OCI-LY7 (cell line): ENCODE results near the gene TARS3. TPM values are rescaled to one million over a fixed set of nuclear protein-coding genes. Genes with fewer than 3 reads are reported as not detected.

Source experiments
- BruUV-seq: library from RNA; stranded (reverse); fragments of 400-500 nt; replicated peaks from 2 replicates; lab custom pipeline; 2021; lab: Mats Ljungman, UMichigan
- CTCF ChIA-PET: fragments of 300-600 bp; sonication (Branson Sonifier 250); formaldehyde crosslinking; loops from one replicate; lab custom pipeline; 2022; ENCODE audit warnings: antibody characterized with exemption; ENCODE audit not compliant: unreplicated experiment; lab: Charles Lee
- POLR2A ChIA-PET: fragments of 300-600 bp; sonication (Branson Sonifier 250); formaldehyde crosslinking; loops from one replicate; lab custom pipeline; 2022; ENCODE audit warnings: antibody characterized with exemption; lab: Charles Lee
- DNase-seq: peaks from one replicate; pipeline ENCODE4 v3.0.0-alpha.2; 2015; ENCODE audit warnings: low spot score
- H2AFZ ChIP-seq: fragments of 200-600 bp; sonication (generic), shearing (Covaris generic); 2 replicates; pipeline ENCODE4 v1.6.1; 2014; ENCODE audit warnings: mild to moderate bottlenecking, antibody characterized with exemption, low read length, moderate library complexity
- H3K27ac ChIP-seq: fragments of 200-600 bp; sonication (generic); 2 replicates; pipeline ENCODE4 v1.5.1; 2014; ENCODE audit warnings: mixed run types, low read depth, mild to moderate bottlenecking, moderate library complexity, low read length, inconsistent platforms; ENCODE audit not compliant: poor library complexity, severe bottlenecking
- H3K36me3 ChIP-seq: fragments of 200-600 bp; sonication (generic); 2 replicates; pipeline ENCODE4 v1.6.1; 2014; ENCODE audit warnings: mild to moderate bottlenecking, antibody characterized with exemption, low read length, moderate library complexity, mixed read lengths; ENCODE audit not compliant: insufficient read depth
- H3K4me1 ChIP-seq: fragments of 200-600 bp; sonication (generic); 2 replicates; pipeline ENCODE4 v1.5.1; 2014; ENCODE audit warnings: mild to moderate bottlenecking, low read length; ENCODE audit not compliant: insufficient read depth, poor library complexity, severe bottlenecking
- H3K4me2 ChIP-seq: fragments of 200-600 bp; sonication (generic); 2 replicates; pipeline ENCODE4 v1.6.1; 2014; ENCODE audit warnings: mild to moderate bottlenecking, low read length
- H3K4me3 ChIP-seq: fragments of 200-600 bp; sonication (generic); 2 replicates; pipeline ENCODE4 v1.5.1; 2014; ENCODE audit warnings: mild to moderate bottlenecking, low read depth, low read length; ENCODE audit not compliant: poor library complexity, severe bottlenecking
- H3K79me2 ChIP-seq: fragments of 200-600 bp; sonication (generic); 2 replicates; pipeline ENCODE4 v1.6.1; 2016; ENCODE audit warnings: low read depth, mild to moderate bottlenecking, low read length, moderate library complexity, mixed read lengths; ENCODE audit not compliant: insufficient read depth
- H3K9me2 ChIP-seq: fragments of 200-600 bp; sonication (generic); 2 replicates; pipeline ENCODE4 v1.6.1; 2016; ENCODE audit warnings: mild to moderate bottlenecking, low read length, mixed read lengths; ENCODE audit not compliant: insufficient read depth
- H3K9me3 ChIP-seq: fragments of 200-600 bp; sonication (generic); 2 replicates; pipeline ENCODE4 v1.6.1; 2014; ENCODE audit warnings: mild to moderate bottlenecking, mixed run types, low read length, mixed read lengths
- H4K20me1 ChIP-seq: fragments of 200-600 bp; sonication (generic); 2 replicates; pipeline ENCODE4 v1.6.1; 2014; ENCODE audit warnings: mild to moderate bottlenecking, antibody characterized with exemption, low read length, moderate library complexity, mixed read lengths; ENCODE audit not compliant: insufficient read depth
- EZH2phosphoT487 ChIP-seq: fragments of 200-600 bp; sonication (generic); IDR thresholded peaks from 2 replicates; pipeline ENCODE4 v1.6.1; 2018; ENCODE audit warnings: low read depth, borderline replicate concordance, mild to moderate bottlenecking, mixed run types, antibody characterized with exemption, low read length, moderate library complexity, mixed read lengths
- intact Hi-C: fragments of 100-400 bp; cut with micrococcal nuclease; formaldehyde crosslinking; loops from one replicate; pipeline ENCODE4 v1.10.0; 2022; ENCODE audit not compliant: unreplicated experiment
- total RNA-seq, 2 experiments: library from RNA; depleted of rRNA in 1 of 2; stranded (reverse); fragments of >200 nt in 1 of 2; shearing (Covaris generic) in 1 of 2; gene quantifications; 2 replicates each; pipeline ENCODE4 v1.2.3, GENCODE V29; 2014 to 2022
- TF ChIP-seq, protein P1 (sequence below): fragments of 200-600 bp; sonication (generic); conservative IDR thresholded peaks from 2 replicates; pipeline ENCODE4 v1.5.1; 2014; ENCODE audit warnings: mild to moderate bottlenecking, antibody characterized with exemption, low read length, moderate library complexity, mixed read lengths

Gene TARS3
- total RNA-seq, 2 experiments from 2014 or later: 7.1 to 11.0 TPM

DNA sequence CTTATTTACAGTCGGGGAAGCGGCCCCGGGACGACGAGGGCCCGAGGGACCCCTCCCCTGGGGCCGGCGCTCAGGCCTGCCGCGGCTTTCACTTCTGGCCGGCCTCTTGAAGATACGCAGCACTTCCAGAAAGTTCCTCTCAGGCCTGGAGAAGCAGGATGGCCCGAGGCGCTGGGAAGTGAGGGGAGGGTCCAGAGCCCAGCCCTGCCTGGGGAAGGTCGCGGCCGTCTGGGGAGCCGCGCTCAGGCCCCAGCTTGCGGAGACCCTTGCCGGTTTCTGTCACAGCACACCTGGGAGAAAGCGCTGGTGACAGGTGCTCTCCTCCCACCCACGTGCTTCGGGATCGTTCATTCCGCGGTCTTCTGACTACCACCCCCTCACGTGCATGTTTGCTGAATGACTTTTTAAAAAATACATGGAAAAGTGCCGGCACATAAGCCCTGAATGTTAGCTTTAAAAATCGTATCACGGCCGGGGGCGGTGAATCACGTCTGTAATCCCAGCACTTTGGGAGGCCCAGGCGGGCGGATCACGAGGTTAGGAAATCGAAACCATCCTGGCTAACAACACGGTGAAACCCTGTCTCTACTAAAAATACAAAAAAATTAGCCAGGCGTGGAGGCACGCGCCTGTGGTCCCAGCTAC lies 71.4 kb downstream of the TARS3 start:
- intact Hi-C loops: loop anchor here (1.0 to 5.0 kb wide), 5 partner anchors 69 to 726 kb away; partner anchors contain the start of gene TARS3
- ChIA-PET POLR2A (no interaction called here), CTCF (no interaction called here)
- BruUV-seq: TSS peak; percentile 97
- peak overlapping the region; percentile 82 for H3K4me3 ChIP-seq
- peaks cover 27% of the 10 kb centered on the region for H3K36me3 ChIP-seq
- no peak for DNase-seq
- H3K4me2 ChIP-seq: peak overlapping the region; percentile 97
- H3K79me2 ChIP-seq: peaks cover 43% of the 10 kb centered on the region
- TF ChIP-seq, protein P1, sequence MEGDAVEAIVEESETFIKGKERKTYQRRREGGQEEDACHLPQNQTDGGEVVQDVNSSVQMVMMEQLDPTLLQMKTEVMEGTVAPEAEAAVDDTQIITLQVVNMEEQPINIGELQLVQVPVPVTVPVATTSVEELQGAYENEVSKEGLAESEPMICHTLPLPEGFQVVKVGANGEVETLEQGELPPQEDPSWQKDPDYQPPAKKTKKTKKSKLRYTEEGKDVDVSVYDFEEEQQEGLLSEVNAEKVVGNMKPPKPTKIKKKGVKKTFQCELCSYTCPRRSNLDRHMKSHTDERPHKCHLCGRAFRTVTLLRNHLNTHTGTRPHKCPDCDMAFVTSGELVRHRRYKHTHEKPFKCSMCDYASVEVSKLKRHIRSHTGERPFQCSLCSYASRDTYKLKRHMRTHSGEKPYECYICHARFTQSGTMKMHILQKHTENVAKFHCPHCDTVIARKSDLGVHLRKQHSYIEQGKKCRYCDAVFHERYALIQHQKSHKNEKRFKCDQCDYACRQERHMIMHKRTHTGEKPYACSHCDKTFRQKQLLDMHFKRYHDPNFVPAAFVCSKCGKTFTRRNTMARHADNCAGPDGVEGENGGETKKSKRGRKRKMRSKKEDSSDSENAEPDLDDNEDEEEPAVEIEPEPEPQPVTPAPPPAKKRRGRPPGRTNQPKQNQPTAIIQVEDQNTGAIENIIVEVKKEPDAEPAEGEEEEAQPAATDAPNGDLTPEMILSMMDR: no peak
- TF ChIP-seq EZH2phosphoT487: no peak
- H3K4me1 ChIP-seq: peaks cover 32% of the 10 kb centered on the region
- peaks cover 23% of the 10 kb centered on the region for H4K20me1 ChIP-seq
- peak overlapping the region; percentile 84 for H3K27ac ChIP-seq
- H3K9me3 ChIP-seq: no peaks in the 10 kb centered on the region
- peak overlapping the region; percentile 68; the same call in 1 of the 2 replicates for H2AFZ ChIP-seq
- H3K9me2 ChIP-seq: no peaks in the 10 kb centered on the region

DNA sequence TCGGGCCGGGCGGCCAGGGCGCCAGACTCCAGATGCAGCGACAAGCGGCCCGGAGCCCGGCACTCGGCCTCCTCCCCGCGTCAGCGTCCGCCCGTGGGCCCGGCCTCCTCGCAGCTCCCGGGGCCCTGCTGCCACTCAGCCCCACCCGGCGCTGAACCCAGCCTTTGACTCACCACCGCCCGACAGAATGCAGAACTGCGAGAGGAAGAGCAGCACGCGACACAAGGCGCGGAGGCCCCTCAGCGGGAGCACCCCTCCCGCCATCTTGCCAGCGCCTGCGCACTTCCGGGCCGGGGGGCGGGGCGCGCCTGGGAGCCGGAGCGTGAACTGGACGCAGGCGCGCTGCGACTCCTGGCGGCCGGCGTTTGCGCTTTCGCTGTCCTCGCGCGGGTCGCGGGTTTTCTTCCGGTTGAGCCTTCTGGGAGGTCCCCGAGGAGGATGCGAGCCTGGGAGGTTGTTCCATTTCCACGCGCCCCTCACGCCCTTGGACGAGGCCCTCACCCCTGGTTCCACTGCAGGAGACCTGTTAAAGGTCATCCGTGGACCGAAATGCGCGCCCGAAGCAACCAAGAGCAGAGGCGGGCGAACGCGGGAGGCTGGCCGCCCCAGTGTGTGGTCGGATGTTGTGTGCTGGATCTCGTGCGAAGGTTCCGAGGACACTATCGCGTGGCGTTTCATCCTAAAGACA lies 72.0 kb downstream of the TARS3 start, which contains the start of gene TM2D3:
TSS of gene TM2D3 (minus strand) at position 284 of the 688 bp plus-strand sequence. CDS start at position 264, 20 bp downstream.
- peaks cover 48% of the 10 kb centered on the region for H3K79me2 ChIP-seq
- no peaks in the 10 kb centered on the region for H3K9me3 ChIP-seq
- peak within 1 kb of the TSS; percentile 100 for H3K4me2 ChIP-seq
- H3K4me3 ChIP-seq: peak within 1 kb of the TSS; percentile 82
- H4K20me1 ChIP-seq: peaks cover 23% of the 10 kb centered on the region
- no peaks in the 10 kb centered on the region for H3K9me2 ChIP-seq
- ChIA-PET POLR2A (interaction anchor here (0.5 to 0.6 kb wide), 2 partner anchors 354 to 1003 kb away, joined by 3 read pairs; no protein-coding TSS in a partner anchor), CTCF (no interaction called here)
- peaks cover 32% of the 10 kb centered on the region for H3K4me1 ChIP-seq
- intact Hi-C loops: loop anchor here (1.0 to 5.0 kb wide), 5 partner anchors 70 to 725 kb away; partner anchors contain the start of gene TARS3
- H3K27ac ChIP-seq: peak within 1 kb of the TSS; percentile 84
- peaks cover 33% of the 10 kb centered on the region for H3K36me3 ChIP-seq
- peak within 1 kb of the TSS; percentile 68; the same call in 1 of the 2 replicates for H2AFZ ChIP-seq
- TF ChIP-seq, protein P1: peak; percentile 63
- TF ChIP-seq EZH2phosphoT487: no peak
- DNase-seq: peak; percentile 94
- BruUV-seq: no TSS peak
